Measurements from ENCODE around the gene MIGA1.
A peak's percentile ranks its signal among the peaks of the same experiment; 100 is the strongest.
"Not testable (repeated sequence)": the region's sequence is repeated elsewhere in the genome, so short reads cannot be mapped to it uniquely, and the experiment has no call there.

The MIGA1 gene

GRCh38 chr1:77857552-77857951, 78.1 kb downstream of the MIGA1 start:
- no peak for DNase-seq

GRCh38 chr1:77858725-77859124, 79.3 kb downstream of the MIGA1 start:
- DNase-seq: no peak

GRCh38 chr1:77859248-77859647, 79.8 kb downstream of the MIGA1 start:
- no peak for DNase-seq

GRCh38 chr1:77866296-77866695, 86.8 kb downstream of the MIGA1 start:
- DNase-seq: no peak

- no peak for DNase-seq
These were observed 93.2 kb downstream of the MIGA1 start for GRCh38 chr1:77872645-77873044.

GRCh38 chr1:77873461-77873860, 94.0 kb downstream of the MIGA1 start:
- DNase-seq: no peak

GRCh38 chr1:77874804-77875445, 95.5 kb downstream of the MIGA1 start:
- DNase-seq: no peak

- DNase-seq: no peak
These were observed 97.4 kb downstream of the MIGA1 start for GRCh38 chr1:77876884-77877283.

GRCh38 chr1:77881061-77881460, 101.6 kb downstream of the MIGA1 start:
- no peak for DNase-seq

GRCh38 chr1:77882411-77882810, 103.0 kb downstream of the MIGA1 start:
- no peak for DNase-seq

GRCh38 chr1:77888081-77888780, 108.8 kb downstream of the MIGA1 start, which contains the start of gene NEXN:
Gene NEXN (plus strand): TSS chr1:77888624. CDS start chr1:77916107, 27,483 bp downstream.
- peak in 1 of 2 experiments; percentile 9 for DNase-seq

GRCh38 chr1:77888781-77889642, 109.6 kb downstream of the MIGA1 start:
- no peak for DNase-seq

GRCh38 chr1:77889671-77890070, 110.2 kb downstream of the MIGA1 start:
- DNase-seq: no peak

- DNase-seq: no peak
These were observed 111.8 kb downstream of the MIGA1 start for GRCh38 chr1:77891200-77891599.

GRCh38 chr1:77899647-77900320, 120.3 kb downstream of the MIGA1 start:
- DNase-seq: no peak

- peak in 1 of 2 experiments; percentile 58 for DNase-seq
These were observed 121.3 kb downstream of the MIGA1 start for GRCh38 chr1:77900687-77901293.

- DNase-seq: no peak
These were observed 126.2 kb downstream of the MIGA1 start for GRCh38 chr1:77905603-77906002.

GRCh38 chr1:77906019-77906545, 126.6 kb downstream of the MIGA1 start:
- no peak for DNase-seq

- no peak for DNase-seq
These were observed 127.2 kb downstream of the MIGA1 start for GRCh38 chr1:77906624-77907023.

GRCh38 chr1:77910116-77910515, 130.7 kb downstream of the MIGA1 start:
- DNase-seq: no peak

- DNase-seq: not testable (repeated sequence)
These were observed 139.5 kb downstream of the MIGA1 start for GRCh38 chr1:77918918-77919317.

- no peak for DNase-seq
These were observed 146.1 kb downstream of the MIGA1 start for GRCh38 chr1:77925518-77925917.

Data from NCI-H446 (cell line).